ENCODE data around the gene IGF1R.

GRCh38 chr15:98738689-98739401, 90.5 kb downstream of the IGF1R start:
- no peak for TF ChIP-seq EZH2 (IDR thresholded peaks at IDR 0.05; ENCODE audit: borderline replicate concordance, low read depth, low read length, severe bottlenecking)
- no peak for TF ChIP-seq CTCF (IDR thresholded peaks at IDR 0.05; ENCODE audit: borderline replicate concordance, extremely low read depth, low read length, poor library complexity, severe bottlenecking)

Measured in DND-41 (cell line).